GM19452 (cell line): ENCODE measurements around the gene KCNJ9.
"Not testable (repeated sequence)": the region's sequence is repeated elsewhere in the genome, so short reads cannot be mapped to it uniquely, and the experiment has no call there.

Experiments
- ATAC-seq: cut with Tn5 transposase; IDR thresholded peaks from one replicate; pipeline ENCODE4 v1.9.1; 2021; ENCODE audit not compliant: unreplicated experiment

Gene KCNJ9

DNA sequence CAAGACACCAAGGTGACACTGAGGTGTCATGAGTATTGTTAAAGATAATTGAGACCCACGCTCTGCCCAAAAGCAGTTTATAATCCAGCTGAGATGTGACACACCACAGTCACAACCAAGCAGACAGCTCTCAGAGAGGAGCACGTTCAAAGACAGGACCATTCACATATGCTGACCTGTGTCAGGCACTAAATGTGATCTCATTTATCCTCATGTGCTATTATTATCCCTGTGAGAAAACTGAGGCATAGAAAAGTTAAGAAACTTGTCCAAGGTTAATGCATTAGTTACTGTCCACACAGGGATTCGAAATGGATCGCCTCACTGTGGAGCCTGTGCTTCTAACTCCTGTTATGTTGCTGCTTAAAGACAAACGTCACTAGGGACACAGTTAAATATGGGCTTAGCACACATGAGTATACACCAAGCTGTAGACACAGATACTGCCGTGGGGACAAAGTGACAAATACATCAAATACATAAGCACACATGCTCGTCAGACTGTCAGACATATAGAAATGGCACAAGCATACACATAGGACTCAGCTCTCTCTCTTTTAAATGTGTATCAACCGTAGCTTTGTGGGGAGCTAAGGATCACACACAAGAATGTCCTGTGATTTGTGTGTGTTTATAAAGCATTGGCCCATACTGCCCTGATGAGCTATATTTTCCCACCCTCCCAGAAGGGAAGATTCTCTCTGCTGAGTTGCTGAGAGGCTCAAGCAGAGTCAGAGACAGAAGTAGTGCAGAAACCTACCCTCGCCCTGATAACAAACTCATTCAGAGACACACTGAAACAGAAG, 20.6 kb downstream of the KCNJ9 start:
- no peak for ATAC-seq

DNA sequence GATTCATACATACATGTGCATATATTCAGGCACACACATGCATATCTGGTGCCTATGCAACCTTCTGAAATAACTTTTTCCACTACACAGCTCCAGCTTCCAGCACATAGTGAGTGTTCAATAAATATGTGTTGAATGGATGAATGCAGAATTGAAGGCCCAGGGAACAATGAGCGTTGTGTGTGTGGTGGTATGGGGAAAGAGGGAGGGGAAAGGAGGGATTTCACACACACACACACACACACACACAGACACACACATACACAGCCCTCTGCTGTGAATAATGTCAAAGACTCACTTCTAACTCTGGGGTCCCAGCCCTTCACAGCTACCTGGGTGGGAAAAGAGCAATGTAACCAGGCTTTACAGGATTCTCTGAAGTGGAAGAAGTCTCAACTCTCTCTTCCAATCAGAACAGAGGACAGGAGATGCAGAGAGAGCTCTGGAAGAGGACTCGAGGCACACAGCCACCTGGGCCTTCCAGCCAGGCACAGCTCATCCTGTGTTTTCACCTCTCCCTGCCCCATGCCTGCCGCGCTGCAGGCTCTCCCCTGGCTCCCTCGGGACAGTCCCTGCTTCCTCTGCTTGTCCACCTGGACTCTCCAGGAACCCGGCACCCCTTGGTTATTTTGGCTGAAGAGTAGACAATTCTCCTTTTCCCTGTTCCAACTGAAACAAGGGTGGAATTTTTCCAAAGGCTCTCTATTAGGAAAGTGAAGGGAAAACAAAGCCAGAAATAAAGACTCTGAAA, 22.5 kb downstream of the KCNJ9 start:
- no peak for ATAC-seq

GRCh38 chr1:160104486-160104885, 23.1 kb downstream of the KCNJ9 start:
- no peak for ATAC-seq

DNA sequence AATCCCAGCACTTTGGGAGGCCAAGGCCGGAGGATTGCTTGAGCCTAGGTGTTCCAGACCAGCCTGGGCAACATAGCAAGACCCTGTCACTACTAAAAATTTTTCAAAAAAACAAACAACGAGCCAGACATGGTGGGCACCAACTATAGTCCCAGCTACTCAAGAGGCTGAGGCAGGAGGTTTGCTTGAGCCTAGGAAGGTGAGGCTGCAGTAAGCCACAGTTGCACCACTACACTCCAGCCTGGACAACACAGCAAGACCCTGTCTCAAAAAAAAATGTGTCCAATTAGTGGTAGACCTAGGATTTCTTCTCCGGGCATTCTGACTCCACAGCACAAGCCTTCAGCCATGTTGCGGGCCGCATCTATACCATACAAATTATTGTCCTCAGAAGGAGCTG, 23.8 kb downstream of the KCNJ9 start:
- no peak for ATAC-seq

GRCh38 chr1:160107512-160107911, 26.2 kb downstream of the KCNJ9 start:
- no peak for ATAC-seq

GRCh38 chr1:160108888-160109662, 27.7 kb downstream of the KCNJ9 start:
- ATAC-seq, result no peak

GRCh38 chr1:160109686-160110085, 28.3 kb downstream of the KCNJ9 start:
- no peak for ATAC-seq

DNA sequence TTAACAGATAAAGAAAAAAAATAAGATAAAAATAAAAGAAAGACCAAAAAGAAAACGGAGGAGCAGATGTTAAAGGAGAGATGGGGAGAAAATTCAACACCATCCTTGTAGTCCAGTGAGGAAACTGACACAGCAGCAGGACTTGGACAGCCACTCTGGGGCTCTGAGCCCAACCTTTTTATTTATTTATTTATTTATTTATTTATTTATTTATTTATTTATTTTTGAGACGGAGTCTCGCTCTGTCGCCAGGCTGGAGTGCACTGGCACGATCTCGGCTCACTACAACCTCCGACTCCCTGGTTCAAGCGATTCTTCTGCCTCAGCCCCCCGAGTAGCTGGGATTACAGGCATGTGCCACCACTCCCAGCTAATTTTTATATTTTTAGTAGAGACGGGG, 30.1 kb downstream of the KCNJ9 start:
- ATAC-seq, result not testable (repeated sequence)

DNA sequence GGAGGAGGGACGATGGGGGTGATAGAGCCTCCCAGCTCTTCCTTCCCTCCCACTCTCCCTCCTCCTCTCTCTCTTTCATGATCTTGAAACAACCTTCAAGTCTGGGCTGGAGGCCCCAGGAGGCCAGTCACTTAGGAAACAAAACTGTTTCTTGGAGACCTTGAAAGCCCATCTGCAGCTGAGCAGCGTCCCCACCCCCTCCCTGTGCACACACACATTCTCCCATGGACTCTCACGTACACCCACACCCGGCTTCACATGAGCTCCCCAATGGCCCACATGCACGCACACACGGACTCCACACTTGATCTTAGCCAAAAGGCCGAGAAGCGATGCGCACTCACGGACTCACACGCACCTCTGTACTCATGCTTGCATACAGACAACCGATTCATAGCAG, 31.0 kb downstream of the KCNJ9 start:
- no peak for ATAC-seq

GRCh38 chr1:160113407-160113806, 32.1 kb downstream of the KCNJ9 start:
- no peak for ATAC-seq

DNA sequence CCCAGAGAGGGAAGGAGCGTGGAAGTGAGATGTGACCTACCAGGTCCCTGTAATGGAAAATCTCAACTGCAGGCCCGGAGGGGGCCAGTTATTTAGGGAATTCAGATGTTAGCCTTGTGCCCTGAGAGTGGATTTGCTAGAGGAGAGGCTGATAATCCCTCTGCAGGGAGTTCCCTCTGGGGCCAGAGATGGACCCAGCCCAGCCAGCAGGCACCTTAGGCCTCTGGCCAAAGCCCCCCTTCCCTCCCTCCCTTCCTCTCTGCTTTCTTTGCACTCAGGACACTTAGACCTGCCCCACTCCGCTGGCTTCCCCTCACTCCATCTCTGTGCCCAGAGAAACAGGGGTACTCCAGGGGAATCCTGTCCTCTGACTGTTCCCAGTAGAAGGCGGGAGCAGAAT, 32.7 kb downstream of the KCNJ9 start:
- ATAC-seq, result no peak

DNA sequence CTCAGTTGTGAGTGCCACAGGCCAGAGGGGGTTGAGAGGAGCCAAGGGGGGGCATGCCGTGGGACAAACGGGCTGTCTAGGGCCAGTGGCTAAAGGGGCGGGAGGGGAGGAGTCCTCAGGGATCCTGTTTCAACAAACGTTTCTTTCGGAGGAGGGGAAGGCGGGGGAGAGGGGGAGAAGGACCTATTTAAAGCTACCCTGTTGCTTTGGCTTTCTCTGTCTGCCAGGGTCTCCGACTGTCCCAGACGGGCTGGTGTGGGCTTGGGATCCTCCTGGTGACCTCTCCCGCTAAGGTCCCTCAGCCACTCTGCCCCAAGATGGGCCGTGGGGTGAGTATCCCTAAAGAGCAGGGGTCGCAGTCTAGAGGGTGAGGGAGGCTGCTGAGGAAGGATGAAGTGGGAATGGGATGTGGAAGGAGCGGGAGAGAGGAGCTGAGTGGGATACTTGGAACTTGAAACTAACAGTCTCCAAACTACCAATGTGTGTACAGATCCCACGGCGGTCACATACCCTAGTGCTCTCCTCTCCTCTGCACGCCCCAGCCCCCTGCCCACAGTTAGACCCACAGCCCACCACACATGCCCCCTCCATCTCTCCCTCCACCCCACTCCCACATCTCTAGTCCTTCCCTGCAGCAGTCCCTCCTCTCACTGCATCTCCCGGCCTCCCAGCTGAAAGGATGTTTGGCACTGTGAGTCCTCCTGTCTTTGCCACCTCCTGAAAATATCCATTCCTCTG, 34.4 kb downstream of the KCNJ9 start, which contains the start of gene ATP1A2:
Gene ATP1A2 (plus strand): TSS at position 215 of the 738 bp plus-strand sequence. CDS start 103 bp downstream, at position 318.
- no peak for ATAC-seq

GRCh38 chr1:160116283-160117147, 35.2 kb downstream of the KCNJ9 start:
- ATAC-seq, result no peak

- ATAC-seq, result no peak
Observed at GRCh38 chr1:160117300-160117699, 36.0 kb downstream of the KCNJ9 start.

DNA sequence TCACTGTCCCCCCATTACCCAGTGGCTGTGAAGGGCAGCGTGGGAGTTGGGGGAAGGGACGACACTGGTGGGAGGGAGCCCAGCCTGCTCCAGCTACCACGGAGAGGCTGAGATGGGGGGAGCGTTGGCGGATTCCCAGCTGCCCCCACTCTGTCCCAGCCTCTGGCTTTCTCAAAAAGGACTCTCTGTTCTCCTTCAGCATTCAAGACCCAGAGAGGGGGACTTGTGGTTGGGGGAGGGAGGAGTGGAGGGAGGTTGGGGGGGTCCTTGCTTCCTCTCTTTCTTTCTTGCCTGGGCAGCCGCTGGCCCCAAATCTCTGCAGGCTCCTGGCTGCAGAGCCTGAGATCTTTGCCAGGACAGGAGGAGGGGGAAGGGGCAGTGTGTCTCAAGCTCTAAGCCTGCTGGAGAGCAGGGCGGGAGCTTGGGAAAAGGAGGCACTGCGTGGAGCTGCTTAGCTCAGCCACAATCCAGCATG, 36.4 kb downstream of the KCNJ9 start:
- ATAC-seq, result no peak

DNA sequence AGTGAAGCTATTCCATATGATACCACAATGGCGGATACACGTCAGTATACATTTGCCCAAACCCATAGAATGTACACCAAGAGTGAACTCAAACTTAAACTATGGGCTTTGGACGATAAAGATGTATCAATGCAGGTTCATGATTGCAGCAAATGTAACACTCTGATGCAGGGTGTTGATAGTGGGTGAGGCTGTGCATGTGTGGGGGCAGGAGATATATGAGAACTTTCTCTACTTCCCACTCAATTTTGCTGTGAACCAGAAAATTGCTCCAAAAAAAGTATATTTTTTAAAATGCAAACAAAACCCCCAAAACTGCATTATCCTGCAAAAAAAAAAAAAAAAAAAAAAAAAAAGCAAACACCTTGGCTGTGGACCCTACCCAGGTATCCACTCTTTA, 37.6 kb downstream of the KCNJ9 start:
- no peak for ATAC-seq

DNA sequence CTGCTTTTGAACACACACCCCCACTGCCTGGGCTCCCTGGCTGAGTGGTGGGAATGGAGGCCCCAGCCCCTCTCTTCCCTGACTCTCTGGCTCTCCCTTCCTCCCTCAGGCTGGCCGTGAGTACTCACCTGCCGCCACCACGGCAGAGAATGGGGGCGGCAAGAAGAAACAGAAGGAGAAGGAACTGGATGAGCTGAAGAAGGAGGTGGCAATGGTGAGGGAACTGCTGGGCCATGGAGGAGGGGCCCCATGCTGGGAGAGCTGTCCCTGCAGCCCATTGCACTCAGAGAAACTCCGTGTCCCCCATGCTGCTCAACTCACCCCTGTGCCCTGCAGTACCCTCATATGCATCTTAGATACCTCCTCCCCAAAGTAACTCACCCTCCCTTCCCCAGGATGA, 39.5 kb downstream of the KCNJ9 start:
- ATAC-seq, result no peak

GRCh38 chr1:160121388-160121787, 40.0 kb downstream of the KCNJ9 start:
- ATAC-seq, result no peak

- no peak for ATAC-seq
Observed at GRCh38 chr1:160122978-160123495, 41.7 kb downstream of the KCNJ9 start.

DNA sequence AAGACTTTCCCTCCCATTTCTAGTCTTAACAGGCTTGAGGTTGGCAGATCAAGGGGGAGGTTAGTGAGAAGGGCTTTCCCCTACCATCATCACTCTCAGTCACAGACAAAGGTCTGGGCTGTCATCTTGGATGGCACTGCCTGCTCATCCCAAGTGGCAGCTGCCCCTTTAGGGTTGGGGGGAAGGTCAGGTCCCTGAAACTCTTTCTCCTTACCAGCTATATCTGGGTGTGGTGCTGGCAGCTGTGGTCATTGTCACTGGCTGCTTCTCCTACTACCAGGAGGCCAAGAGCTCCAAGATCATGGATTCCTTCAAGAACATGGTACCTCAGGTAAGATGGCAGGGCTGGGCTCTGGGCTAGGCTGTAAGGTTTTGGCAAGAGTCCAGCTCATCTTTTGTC, 42.4 kb downstream of the KCNJ9 start:
- ATAC-seq, result no peak
